ENCODE measurements around the gene ERF. TPM values are rescaled to one million over a fixed set of nuclear protein-coding genes. Genes with fewer than 3 reads are reported as not detected.

The ERF gene
- total and polyA plus RNA-seq, 4 donors, result 24.2 to 53.6 (median 43.0) TPM

GRCh38 chr19:42301646-42302203 is 46.8 kb upstream of the ERF start, which contains the start of gene PRR19:
PRR19 (plus strand) TSS chr19:42302132; CDS start chr19:42309585, 7,453 bp downstream.
- no peaks in the 10 kb centered on the region for H3K27me3 ChIP-seq (ENCODE audit: control insufficient read depth in 3 of 3, insufficient read depth in 3 of 3, low read length in 2 of 3)
- H3K36me3 ChIP-seq (ENCODE audit: control insufficient read depth in 4 of 4, insufficient read depth in 4 of 4, low read length in 4 of 4), result peaks cover 0 to 5% (median 3%) of the 10 kb centered on the region in 4 donors
- H3K9ac ChIP-seq (ENCODE audit: insufficient read depth in 1 of 2, low read length in 2 of 2), result peak within 1 kb of the TSS; percentile 17 to 39
- no peaks in the 10 kb centered on the region for H3K9me3 ChIP-seq (ENCODE audit: control insufficient read depth in 4 of 4, insufficient read depth in 3 of 4, low read length in 3 of 4)
- TF ChIP-seq, protein P1, sequence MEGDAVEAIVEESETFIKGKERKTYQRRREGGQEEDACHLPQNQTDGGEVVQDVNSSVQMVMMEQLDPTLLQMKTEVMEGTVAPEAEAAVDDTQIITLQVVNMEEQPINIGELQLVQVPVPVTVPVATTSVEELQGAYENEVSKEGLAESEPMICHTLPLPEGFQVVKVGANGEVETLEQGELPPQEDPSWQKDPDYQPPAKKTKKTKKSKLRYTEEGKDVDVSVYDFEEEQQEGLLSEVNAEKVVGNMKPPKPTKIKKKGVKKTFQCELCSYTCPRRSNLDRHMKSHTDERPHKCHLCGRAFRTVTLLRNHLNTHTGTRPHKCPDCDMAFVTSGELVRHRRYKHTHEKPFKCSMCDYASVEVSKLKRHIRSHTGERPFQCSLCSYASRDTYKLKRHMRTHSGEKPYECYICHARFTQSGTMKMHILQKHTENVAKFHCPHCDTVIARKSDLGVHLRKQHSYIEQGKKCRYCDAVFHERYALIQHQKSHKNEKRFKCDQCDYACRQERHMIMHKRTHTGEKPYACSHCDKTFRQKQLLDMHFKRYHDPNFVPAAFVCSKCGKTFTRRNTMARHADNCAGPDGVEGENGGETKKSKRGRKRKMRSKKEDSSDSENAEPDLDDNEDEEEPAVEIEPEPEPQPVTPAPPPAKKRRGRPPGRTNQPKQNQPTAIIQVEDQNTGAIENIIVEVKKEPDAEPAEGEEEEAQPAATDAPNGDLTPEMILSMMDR (IDR thresholded peaks at IDR 0.05; ENCODE audit: control extremely low read depth, extremely low read depth), result no peak
- H3K4me1 ChIP-seq (ENCODE audit: control insufficient read depth in 5 of 5, insufficient read depth in 5 of 5, low read length in 5 of 5), result peaks cover 0 to 17% (median 4%) of the 10 kb centered on the region in 5 donors
- peak in 1 of 3 donors; percentile 38 for DNase-seq
- H3K4me3 ChIP-seq, result peak within 1 kb of the TSS; percentile 44
- WGBS, 2 donors, result 6 to 7% methylated on average over 19 to 21 of the region's 21 CpGs
- ATAC-seq (ENCODE audit: insufficient read depth, low FRiP score), result no peak
- H3K27ac ChIP-seq (ENCODE audit: low read depth in 1 of 2, low read length in 1 of 2), result peak within 1 kb of the TSS in 1 of 2 donors; percentile 26

GRCh38 chr19:42297039-42297438 is 42.1 kb upstream of the ERF start:
- Histone ChIP-seq H3K36me3 (ENCODE audit: control insufficient read depth in 4 of 4, insufficient read depth in 4 of 4, low read length in 4 of 4) (peaks cover 7 to 37% (median 16%) of the 10 kb centered on the region in 4 donors), H3K9me3 (ENCODE audit: control insufficient read depth in 4 of 4, insufficient read depth in 3 of 4, low read length in 3 of 4) (no peaks in the 10 kb centered on the region), H3K4me3 (no peak overlapping the region), H3K27me3 (ENCODE audit: control insufficient read depth in 3 of 3, insufficient read depth in 3 of 3, low read length in 2 of 3) (no peaks in the 10 kb centered on the region), H3K4me1 (ENCODE audit: control insufficient read depth in 5 of 5, insufficient read depth in 5 of 5, low read length in 5 of 5) (peaks cover 0 to 7% (median 4%) of the 10 kb centered on the region in 5 donors), H3K27ac (ENCODE audit: low read depth in 1 of 2, low read length in 1 of 2) (no peak overlapping the region), H3K9ac (ENCODE audit: insufficient read depth in 1 of 2, low read length in 2 of 2) (no peak overlapping the region)
- ATAC-seq (ENCODE audit: insufficient read depth, low FRiP score), result no peak
- TF ChIP-seq, protein P1 (IDR thresholded peaks at IDR 0.05; ENCODE audit: control extremely low read depth, extremely low read depth), result no peak
- 91 to 98% methylated on average over 15 of the region's 15 CpGs for WGBS, 2 donors
- no peak for DNase-seq

- Histone ChIP-seq H3K36me3 (ENCODE audit: control insufficient read depth in 4 of 4, insufficient read depth in 4 of 4, low read length in 4 of 4) (peaks cover 10 to 46% (median 22%) of the 10 kb centered on the region in 4 donors), H3K4me3 (no peak overlapping the region), H3K27ac (ENCODE audit: low read depth in 1 of 2, low read length in 1 of 2) (no peak overlapping the region), H3K27me3 (ENCODE audit: control insufficient read depth in 3 of 3, insufficient read depth in 3 of 3, low read length in 2 of 3) (no peaks in the 10 kb centered on the region), H3K4me1 (ENCODE audit: control insufficient read depth in 5 of 5, insufficient read depth in 5 of 5, low read length in 5 of 5) (peaks cover 0 to under 1% (median 0%) of the 10 kb centered on the region in 5 donors), H3K9ac (ENCODE audit: insufficient read depth in 1 of 2, low read length in 2 of 2) (no peak overlapping the region), H3K9me3 (ENCODE audit: control insufficient read depth in 4 of 4, insufficient read depth in 3 of 4, low read length in 3 of 4) (no peaks in the 10 kb centered on the region)
- DNase-seq (peak; percentile 66 to 81 (median 69)), ATAC-seq (ENCODE audit: insufficient read depth, low FRiP score) (peak; percentile 74)
- TF ChIP-seq, protein P1 (IDR thresholded peaks at IDR 0.05; ENCODE audit: control extremely low read depth, extremely low read depth), result peak; percentile 86
- WGBS, 2 donors, result 82% methylated on average over 6 of the region's 6 CpGs
Observed at GRCh38 chr19:42295831-42296525, 41.0 kb upstream of the ERF start.
